Lung (tissue), 12 donors: Measurements from ENCODE around the gene CDH4. TPM values are rescaled to one million over a fixed set of nuclear protein-coding genes. Genes with fewer than 3 reads are reported as not detected.

ENCODE experiments used
- ATAC-seq: fragments of 200-7000 bp; cut with Tn5 transposase; one replicate; pipeline ENCODE4 v1.9.1; 2020; ENCODE audit warnings: moderate number of reproducible peaks; ENCODE audit not compliant: insufficient read depth, low FRiP score
- DNase-seq, 3 donors: peaks; one replicate each; pipeline ENCODE4 v3.0.0-alpha.2; 2013 to 2017
- H3K27ac ChIP-seq, 2 donors: one replicate each; pipeline ENCODE4 v1.5.1; 2013; ENCODE audit warnings: mild to moderate bottlenecking in 2 of 2, moderate library complexity in 2 of 2, control low read depth in 1 of 2, inconsistent platforms in 1 of 2, low read depth in 1 of 2, low read length in 1 of 2
- H3K27me3 ChIP-seq, 3 donors: one replicate each; pipeline ENCODE4 v1.5.1; 2013; ENCODE audit warnings: low read length in 2 of 3; ENCODE audit not compliant: control insufficient read depth in 3 of 3, insufficient read depth in 3 of 3
- H3K36me3 ChIP-seq, 4 donors: one replicate each; pipeline ENCODE4 v1.5.1; 2013; ENCODE audit warnings: low read length in 4 of 4, mild to moderate bottlenecking in 1 of 4, moderate library complexity in 1 of 4; ENCODE audit not compliant: control insufficient read depth in 4 of 4, insufficient read depth in 4 of 4
- H3K4me1 ChIP-seq, 5 donors: one replicate each; pipeline ENCODE4 v1.5.1; 2013; ENCODE audit warnings: low read length in 5 of 5, mild to moderate bottlenecking in 2 of 5, moderate library complexity in 1 of 5; ENCODE audit not compliant: control insufficient read depth in 5 of 5, insufficient read depth in 5 of 5
- H3K4me3 ChIP-seq: one replicate; pipeline ENCODE4 v1.5.1; 2013; ENCODE audit warnings: mild to moderate bottlenecking, control low read depth, moderate library complexity
- H3K9ac ChIP-seq, 2 donors: one replicate each; pipeline ENCODE4 v1.5.1; 2013; ENCODE audit warnings: low read length in 2 of 2, control low read depth in 1 of 2; ENCODE audit not compliant: insufficient read depth in 1 of 2
- H3K9me3 ChIP-seq, 4 donors: one replicate each; pipeline ENCODE4 v1.5.1; 2013; ENCODE audit warnings: low read length in 3 of 4, mild to moderate bottlenecking in 1 of 4, moderate library complexity in 1 of 4; ENCODE audit not compliant: control insufficient read depth in 4 of 4, insufficient read depth in 3 of 4
- WGBS, 2 donors: extraction: QIAGEN DNeasy Blood & Tissue Kit; methylation state at CpG; one replicate each; pipeline ENCODE4 v1.1.7; 2013; 5-methylcytosine and 5-hydroxymethylcytosine counted together
- polyA plus RNA-seq, 2 donors: library from polyadenylated mRNA; stranded (reverse); fragments of 200-250 nt; gene quantifications; one replicate each; pipeline ENCODE4 v1.2.1, GENCODE V29; 2013
- total RNA-seq, 2 donors: library from RNA; depleted of rRNA in 1 of 2; stranded (reverse); fragments of >200 nt in 1 of 2; gene quantifications; one replicate each; pipeline ENCODE4 v1.2.1, GENCODE V29; 2014 to 2021
- TF ChIP-seq, protein P1 (sequence below): IDR thresholded peaks from 2 replicates; pipeline ENCODE4 v1.5.1; 2012; ENCODE audit warnings: mild to moderate bottlenecking; ENCODE audit errors: control extremely low read depth, extremely low read depth
- donor health status: control.
- donor health status: control.
- donor health status: Bipolar disorder and iron deficiency.
- donor health status: healthy.
- donor health status: DM: yes; HTN: yes; CAD: no.

CDH4 gene
- total and polyA plus RNA-seq, 4 donors, result 0.10 to 2.1 (median 0.34) TPM

DNA sequence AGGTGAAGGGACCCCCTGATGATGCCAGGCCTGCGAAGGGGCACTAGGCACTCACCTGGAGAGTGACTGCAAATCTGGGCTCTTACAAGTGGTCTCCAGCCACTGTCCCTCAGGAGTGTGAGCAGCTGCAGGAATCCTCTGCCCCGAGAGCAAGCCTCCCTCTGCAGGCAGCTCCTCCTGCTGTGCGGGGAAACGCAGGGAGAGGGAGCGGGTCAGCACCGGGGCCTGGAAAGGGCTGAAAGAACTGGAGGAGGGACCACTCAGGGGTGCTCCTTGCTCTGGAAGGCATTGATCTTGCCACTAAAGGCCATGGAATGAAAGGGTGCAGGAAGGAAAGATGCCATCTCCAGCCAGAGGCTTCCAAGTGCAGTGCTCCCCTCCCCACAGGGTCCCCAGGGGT lies 168.0 kb downstream of the CDH4 start:
- Histone ChIP-seq H3K36me3 (no peaks in the 10 kb centered on the region), H3K4me3 (no peak overlapping the region), H3K4me1 (no peaks in the 10 kb centered on the region), H3K27ac (no peak overlapping the region), H3K9me3 (peaks cover 0 to 18% (median 0%) of the 10 kb centered on the region in 4 donors), H3K27me3 (no peaks in the 10 kb centered on the region), H3K9ac (no peak overlapping the region)
- DNase-seq (no peak), ATAC-seq (no peak)
- TF ChIP-seq, protein P1, sequence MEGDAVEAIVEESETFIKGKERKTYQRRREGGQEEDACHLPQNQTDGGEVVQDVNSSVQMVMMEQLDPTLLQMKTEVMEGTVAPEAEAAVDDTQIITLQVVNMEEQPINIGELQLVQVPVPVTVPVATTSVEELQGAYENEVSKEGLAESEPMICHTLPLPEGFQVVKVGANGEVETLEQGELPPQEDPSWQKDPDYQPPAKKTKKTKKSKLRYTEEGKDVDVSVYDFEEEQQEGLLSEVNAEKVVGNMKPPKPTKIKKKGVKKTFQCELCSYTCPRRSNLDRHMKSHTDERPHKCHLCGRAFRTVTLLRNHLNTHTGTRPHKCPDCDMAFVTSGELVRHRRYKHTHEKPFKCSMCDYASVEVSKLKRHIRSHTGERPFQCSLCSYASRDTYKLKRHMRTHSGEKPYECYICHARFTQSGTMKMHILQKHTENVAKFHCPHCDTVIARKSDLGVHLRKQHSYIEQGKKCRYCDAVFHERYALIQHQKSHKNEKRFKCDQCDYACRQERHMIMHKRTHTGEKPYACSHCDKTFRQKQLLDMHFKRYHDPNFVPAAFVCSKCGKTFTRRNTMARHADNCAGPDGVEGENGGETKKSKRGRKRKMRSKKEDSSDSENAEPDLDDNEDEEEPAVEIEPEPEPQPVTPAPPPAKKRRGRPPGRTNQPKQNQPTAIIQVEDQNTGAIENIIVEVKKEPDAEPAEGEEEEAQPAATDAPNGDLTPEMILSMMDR, result no peak
- WGBS, 2 donors, result 79 to 90% methylated on average over 6 of the region's 6 CpGs

DNA sequence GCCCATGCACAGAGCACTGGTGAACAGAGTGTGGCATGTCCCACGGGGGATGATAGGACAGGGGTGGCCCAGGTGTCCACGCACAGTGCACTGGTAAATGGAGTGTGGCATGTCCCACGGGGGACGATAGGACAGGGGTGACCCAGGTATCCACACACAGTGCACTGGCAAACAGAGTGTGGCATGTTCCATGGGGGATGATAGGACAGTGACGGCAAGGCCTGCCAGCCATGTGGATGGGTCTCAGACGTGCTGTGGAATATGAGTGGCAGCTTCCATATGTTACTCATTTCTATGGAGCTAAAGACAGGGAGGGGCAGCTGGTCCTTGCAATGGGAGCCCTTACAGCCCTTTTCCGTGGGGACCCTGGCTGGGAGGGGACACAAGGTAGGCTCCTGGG lies 168.7 kb downstream of the CDH4 start:
- H3K9ac ChIP-seq, result no peak overlapping the region
- no peaks in the 10 kb centered on the region for H3K4me1 ChIP-seq
- no peaks in the 10 kb centered on the region for H3K36me3 ChIP-seq
- 78 to 98% methylated on average over 7 of the region's 7 CpGs for WGBS, 2 donors
- ATAC-seq (no peak), DNase-seq (no peak)
- H3K27me3 ChIP-seq, result no peaks in the 10 kb centered on the region
- H3K27ac ChIP-seq, result no peak overlapping the region
- peaks cover 0 to 18% (median 0%) of the 10 kb centered on the region in 4 donors for H3K9me3 ChIP-seq
- no peak overlapping the region for H3K4me3 ChIP-seq
- TF ChIP-seq, protein P1, result no peak

DNA sequence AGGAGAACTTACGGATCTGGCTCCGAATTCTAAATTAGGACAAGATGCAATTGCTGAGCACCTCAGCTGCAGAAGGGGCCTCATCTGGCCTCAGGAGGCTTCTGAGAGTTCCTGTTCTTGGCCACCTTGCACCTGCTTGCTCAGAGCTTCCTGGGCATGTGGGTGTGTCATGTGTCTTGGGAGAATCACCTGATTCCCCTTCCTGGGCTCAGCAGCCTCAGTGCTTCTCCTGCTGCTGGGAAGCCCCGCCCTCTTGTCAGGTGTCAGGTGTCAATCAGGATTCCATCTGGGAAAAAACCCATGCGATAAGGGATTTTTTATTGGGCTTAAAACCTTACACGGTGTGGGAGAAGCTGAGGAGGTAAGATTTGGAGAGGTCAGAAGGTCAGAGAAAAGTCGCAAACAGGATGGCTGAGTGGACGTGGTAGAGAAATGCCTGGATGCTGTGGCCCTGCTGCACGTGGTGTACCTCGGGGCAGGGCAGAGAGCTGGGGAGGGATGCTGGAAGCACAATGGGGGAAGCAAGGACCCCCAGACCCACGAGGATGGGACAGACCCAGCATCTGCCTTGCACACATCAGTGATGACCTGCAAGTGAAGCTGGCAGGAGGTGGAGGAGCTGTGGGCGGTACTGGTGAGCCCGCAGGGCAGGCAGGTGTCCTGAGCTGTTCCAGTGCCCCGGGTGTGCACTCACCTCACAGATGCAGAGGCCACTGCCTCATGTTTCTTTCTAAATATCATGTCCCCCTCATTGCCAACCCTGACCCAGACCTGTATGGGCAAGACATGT lies 170.8 kb downstream of the CDH4 start:
- H3K27me3 ChIP-seq, result peaks cover 0 to 5% (median 0%) of the 10 kb centered on the region in 3 donors
- no peak overlapping the region for H3K4me3 ChIP-seq
- no peak overlapping the region for H3K9ac ChIP-seq
- H3K4me1 ChIP-seq, result no peaks in the 10 kb centered on the region
- H3K36me3 ChIP-seq, result no peaks in the 10 kb centered on the region
- WGBS, 2 donors, result 60 to 72% methylated on average over 13 of the region's 13 CpGs
- DNase-seq (no peak), ATAC-seq (no peak)
- H3K9me3 ChIP-seq, result peaks cover 0 to 15% (median 0%) of the 10 kb centered on the region in 4 donors
- TF ChIP-seq, protein P1, result no peak
- H3K27ac ChIP-seq, result no peak overlapping the region
